BLaER1 (cell line): Measurements from ENCODE around the gene GMEB1.
"Not testable (repeated sequence)": the region's sequence is repeated elsewhere in the genome, so short reads cannot be mapped to it uniquely, and the experiment has no call there.

Source experiments
- H3K27ac ChIP-seq: shearing (Covaris generic); formaldehyde crosslinking; 2 replicates; pipeline ENCODE4 v1.8.1; 2022
- H3K27me3 ChIP-seq: shearing (Covaris generic); formaldehyde crosslinking; 2 replicates; pipeline ENCODE4 v1.8.1; 2022
- H3K36me3 ChIP-seq: shearing (Covaris generic); formaldehyde crosslinking; 2 replicates; pipeline ENCODE4 v1.8.1; 2022
- H3K4me1 ChIP-seq: shearing (Covaris generic); formaldehyde crosslinking; 2 replicates; pipeline ENCODE4 v1.8.1; 2022
- H3K4me2 ChIP-seq: shearing (Covaris generic); formaldehyde crosslinking; 2 replicates; pipeline ENCODE4 v1.8.1; 2022
- H3K4me3 ChIP-seq: shearing (Covaris generic); formaldehyde crosslinking; 2 replicates; pipeline ENCODE4 v1.8.1; 2022
- H3K9ac ChIP-seq: shearing (Covaris generic); formaldehyde crosslinking; 2 replicates; pipeline ENCODE4 v1.8.1; 2022
- H3K9me3 ChIP-seq: shearing (Covaris generic); formaldehyde crosslinking; 2 replicates; pipeline ENCODE4 v1.8.1; 2022
- H4K20me1 ChIP-seq: shearing (Covaris generic); formaldehyde crosslinking; 2 replicates; pipeline ENCODE4 v1.8.1; 2022
- Cebpa-rat ChIP-seq: shearing (Covaris generic); IDR thresholded peaks from 2 replicates; pipeline ENCODE4 v1.8.1; 2022

GMEB1 gene

GRCh38 chr1:28671254-28671780 is 2.7 kb downstream of the GMEB1 start:
- Histone ChIP-seq H3K4me1 (peaks cover 25% of the 10 kb centered on the region), H3K9ac (no peak overlapping the region), H3K9me3 (no peaks in the 10 kb centered on the region), H4K20me1 (no peaks in the 10 kb centered on the region), H3K36me3 (peaks cover 15% of the 10 kb centered on the region), H3K27ac (no peak overlapping the region), H3K4me3 (no peak overlapping the region), H3K4me2 (no peak overlapping the region), H3K27me3 (no peaks in the 10 kb centered on the region)
- no peak for TF ChIP-seq Cebpa-rat

GRCh38 chr1:28672971-28673370 is 4.4 kb downstream of the GMEB1 start:
- not testable (repeated sequence) for H3K9ac ChIP-seq, H3K9me3 ChIP-seq, H3K4me2 ChIP-seq, H3K27me3 ChIP-seq, H3K4me3 ChIP-seq, H3K27ac ChIP-seq, H4K20me1 ChIP-seq
- H3K36me3 ChIP-seq: peaks cover 15% of the 10 kb centered on the region
- peaks cover 11% of the 10 kb centered on the region for H3K4me1 ChIP-seq

DNA sequence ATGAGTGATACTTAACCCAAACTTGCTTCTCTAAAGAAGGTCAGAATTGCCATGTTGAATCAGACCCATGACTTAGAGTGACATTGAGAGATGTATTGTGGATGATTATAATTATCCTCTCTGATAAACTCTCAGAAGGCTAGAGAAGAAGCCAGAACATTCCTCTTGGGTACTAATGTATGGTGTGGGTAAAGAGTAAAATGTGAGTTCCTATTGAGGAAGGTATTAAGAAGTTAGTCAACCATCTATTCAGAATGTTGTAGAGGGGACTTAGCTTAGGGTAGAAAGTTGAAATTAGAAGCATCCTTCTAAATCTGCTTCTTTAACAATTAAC is 7.3 kb downstream of the GMEB1 start:
- Histone ChIP-seq H3K9ac (no peak overlapping the region), H3K27ac (no peak overlapping the region), H3K4me1 (peaks cover 4% of the 10 kb centered on the region; the same call in 1 of the 2 replicates), H3K36me3 (peaks cover 26% of the 10 kb centered on the region), H3K9me3 (no peaks in the 10 kb centered on the region), H3K4me3 (no peak overlapping the region), H3K27me3 (no peaks in the 10 kb centered on the region), H4K20me1 (no peaks in the 10 kb centered on the region), H3K4me2 (no peak overlapping the region)
- TF ChIP-seq Cebpa-rat: no peak

GRCh38 chr1:28680151-28680550 is 11.6 kb downstream of the GMEB1 start:
- Histone ChIP-seq H3K36me3 (peaks cover 53% of the 10 kb centered on the region), H3K4me3 (no peak overlapping the region), H4K20me1 (0 out of 2 replicates have a peak, but pooled peaks cover 16% of the 10 kb centered on the region), H3K4me2 (no peak overlapping the region), H3K9ac (no peak overlapping the region), H3K9me3 (no peaks in the 10 kb centered on the region), H3K27me3 (no peaks in the 10 kb centered on the region), H3K27ac (no peak overlapping the region), H3K4me1 (peaks cover 24% of the 10 kb centered on the region)
- no peak for TF ChIP-seq Cebpa-rat

DNA sequence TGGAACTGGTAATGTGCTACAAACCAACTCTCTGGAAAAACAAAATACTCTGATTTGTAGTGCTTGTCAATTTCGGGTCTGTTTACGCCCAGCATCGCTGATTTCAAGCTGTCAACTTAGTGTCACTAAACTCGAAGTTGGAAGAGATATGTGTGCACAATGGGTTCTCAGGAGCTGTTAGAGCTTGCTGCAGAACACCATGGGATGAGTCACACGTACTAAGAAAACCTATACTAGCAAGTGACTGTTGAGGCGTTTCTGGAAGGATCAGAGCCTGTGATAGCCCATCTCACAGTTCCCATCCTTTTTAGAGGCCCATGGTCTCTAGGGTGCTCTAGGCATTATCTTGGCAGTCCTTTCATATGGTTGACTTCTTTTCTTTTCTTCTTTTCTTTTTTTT is 14.3 kb downstream of the GMEB1 start:
- peaks cover 73% of the 10 kb centered on the region for H3K36me3 ChIP-seq
- H3K27ac ChIP-seq: no peak overlapping the region
- H3K9me3 ChIP-seq: no peaks in the 10 kb centered on the region
- no peak overlapping the region for H3K4me3 ChIP-seq
- 0 out of 2 replicates have a peak, but pooled peaks cover 16% of the 10 kb centered on the region for H4K20me1 ChIP-seq
- no peak for TF ChIP-seq Cebpa-rat
- H3K27me3 ChIP-seq: no peaks in the 10 kb centered on the region
- no peak overlapping the region for H3K9ac ChIP-seq
- H3K4me2 ChIP-seq: peak overlapping the region; percentile 44; the same call in 1 of the 2 replicates
- peaks cover 24% of the 10 kb centered on the region for H3K4me1 ChIP-seq

DNA sequence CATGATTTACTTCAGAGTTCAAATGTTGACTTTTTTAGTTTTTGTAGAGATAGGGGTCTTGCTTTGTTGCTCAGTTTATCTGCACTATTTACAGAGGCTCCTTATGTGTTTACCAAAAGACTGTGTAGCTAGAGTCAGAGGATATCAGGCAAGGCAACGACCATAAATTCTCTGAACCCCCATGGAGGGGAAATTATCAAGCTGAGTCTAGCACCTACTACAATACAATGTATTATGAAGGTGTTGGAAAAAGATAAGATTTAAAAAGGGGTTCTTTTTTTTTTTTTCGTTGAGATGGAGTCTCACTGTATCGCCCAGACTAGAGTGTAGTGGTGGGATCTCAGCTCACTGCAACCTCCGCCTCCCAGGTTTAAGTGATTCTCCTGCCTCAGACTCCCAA is 16.4 kb downstream of the GMEB1 start:
- Histone ChIP-seq H3K9ac (no peak overlapping the region), H3K36me3 (peaks cover 87% of the 10 kb centered on the region)
- no peak for TF ChIP-seq Cebpa-rat

DNA sequence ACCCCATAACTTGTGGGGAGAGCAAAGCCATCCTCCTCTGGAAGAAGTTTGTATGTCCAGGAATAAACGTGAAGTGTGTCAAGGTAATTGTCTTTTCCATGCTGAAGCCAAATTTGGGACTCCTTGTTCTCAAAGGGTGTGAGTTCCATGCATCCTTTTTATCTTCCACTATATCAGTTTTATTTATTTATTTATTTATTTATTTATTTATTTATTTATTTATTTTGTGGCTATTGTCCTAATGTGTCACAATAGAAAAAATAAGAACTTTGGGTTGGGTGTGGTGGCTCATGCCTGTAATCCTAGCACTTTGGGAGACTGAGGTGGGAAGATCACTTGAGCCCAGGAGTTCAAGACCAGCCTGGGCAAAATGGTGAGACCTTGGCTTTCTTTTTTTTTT is 23.0 kb downstream of the GMEB1 start:
- H3K27ac ChIP-seq, H3K4me2 ChIP-seq: not testable (repeated sequence)

More for the DNA sequence above, 16.4 kb downstream of the GMEB1 start:
- H3K4me1 ChIP-seq: peaks cover 24% of the 10 kb centered on the region
- H3K27me3 ChIP-seq: no peaks in the 10 kb centered on the region
- H3K4me2 ChIP-seq: no peak overlapping the region
- 0 out of 2 replicates have a peak, but pooled peaks cover 16% of the 10 kb centered on the region for H4K20me1 ChIP-seq
- H3K27ac ChIP-seq: no peak overlapping the region
- H3K4me3 ChIP-seq: no peak overlapping the region
- no peaks in the 10 kb centered on the region for H3K9me3 ChIP-seq

GRCh38 chr1:28703629-28704028 is 35.0 kb downstream of the GMEB1 start:
- no peaks in the 10 kb centered on the region for H3K4me1 ChIP-seq
- no peak for TF ChIP-seq Cebpa-rat

More for the DNA sequence above, 23.0 kb downstream of the GMEB1 start:
- not testable (repeated sequence) for H4K20me1 ChIP-seq, H3K9ac ChIP-seq, H3K27me3 ChIP-seq, H3K4me3 ChIP-seq, H3K4me1 ChIP-seq, H3K9me3 ChIP-seq
- H3K36me3 ChIP-seq: peaks cover 80% of the 10 kb centered on the region

GRCh38 chr1:28716336-28716735 is 47.8 kb downstream of the GMEB1 start:
- Histone ChIP-seq H3K9ac (no peak overlapping the region), H3K4me2 (no peak overlapping the region), H4K20me1 (no peaks in the 10 kb centered on the region), H3K36me3 (peaks cover 49% of the 10 kb centered on the region), H3K4me3 (no peak overlapping the region), H3K9me3 (no peaks in the 10 kb centered on the region), H3K27ac (no peak overlapping the region), H3K27me3 (no peaks in the 10 kb centered on the region), H3K4me1 (no peaks in the 10 kb centered on the region)
- TF ChIP-seq Cebpa-rat: no peak

More at GRCh38 chr1:28703629-28704028, 35.0 kb downstream of the GMEB1 start:
- H3K9ac ChIP-seq: no peak overlapping the region
- peaks cover 98% of the 10 kb centered on the region for H3K36me3 ChIP-seq
- H3K9me3 ChIP-seq: no peaks in the 10 kb centered on the region
- no peak overlapping the region for H3K4me3 ChIP-seq
- H3K4me2 ChIP-seq: no peak overlapping the region
- no peaks in the 10 kb centered on the region for H4K20me1 ChIP-seq
- H3K27me3 ChIP-seq: no peaks in the 10 kb centered on the region
- H3K27ac ChIP-seq: no peak overlapping the region

DNA sequence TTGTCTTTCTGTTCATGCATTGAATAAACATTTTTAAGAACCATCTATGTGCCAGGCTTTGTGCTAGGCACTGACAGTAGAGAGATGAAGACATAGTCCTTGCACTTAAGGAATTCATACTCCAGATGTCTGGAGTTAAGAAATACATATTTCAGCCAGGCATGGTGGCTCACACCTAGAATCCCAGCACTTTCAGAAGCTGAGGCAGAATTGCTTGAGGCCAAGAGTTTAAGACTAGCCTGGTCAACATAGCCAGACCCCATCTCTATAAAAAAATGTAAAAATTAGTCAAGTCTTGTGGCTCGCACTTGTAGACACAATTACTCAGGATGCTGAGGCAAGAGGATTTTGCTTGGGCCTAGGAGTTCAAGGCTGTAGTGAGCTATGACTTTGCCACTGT is 49.6 kb downstream of the GMEB1 start:
- Histone ChIP-seq H3K27me3 (no peaks in the 10 kb centered on the region), H3K36me3 (peaks cover 30% of the 10 kb centered on the region), H3K9ac (no peak overlapping the region), H4K20me1 (no peaks in the 10 kb centered on the region), H3K4me3 (no peak overlapping the region), H3K9me3 (no peaks in the 10 kb centered on the region), H3K4me1 (no peaks in the 10 kb centered on the region), H3K4me2 (no peak overlapping the region), H3K27ac (no peak overlapping the region)
- no peak for TF ChIP-seq Cebpa-rat

DNA sequence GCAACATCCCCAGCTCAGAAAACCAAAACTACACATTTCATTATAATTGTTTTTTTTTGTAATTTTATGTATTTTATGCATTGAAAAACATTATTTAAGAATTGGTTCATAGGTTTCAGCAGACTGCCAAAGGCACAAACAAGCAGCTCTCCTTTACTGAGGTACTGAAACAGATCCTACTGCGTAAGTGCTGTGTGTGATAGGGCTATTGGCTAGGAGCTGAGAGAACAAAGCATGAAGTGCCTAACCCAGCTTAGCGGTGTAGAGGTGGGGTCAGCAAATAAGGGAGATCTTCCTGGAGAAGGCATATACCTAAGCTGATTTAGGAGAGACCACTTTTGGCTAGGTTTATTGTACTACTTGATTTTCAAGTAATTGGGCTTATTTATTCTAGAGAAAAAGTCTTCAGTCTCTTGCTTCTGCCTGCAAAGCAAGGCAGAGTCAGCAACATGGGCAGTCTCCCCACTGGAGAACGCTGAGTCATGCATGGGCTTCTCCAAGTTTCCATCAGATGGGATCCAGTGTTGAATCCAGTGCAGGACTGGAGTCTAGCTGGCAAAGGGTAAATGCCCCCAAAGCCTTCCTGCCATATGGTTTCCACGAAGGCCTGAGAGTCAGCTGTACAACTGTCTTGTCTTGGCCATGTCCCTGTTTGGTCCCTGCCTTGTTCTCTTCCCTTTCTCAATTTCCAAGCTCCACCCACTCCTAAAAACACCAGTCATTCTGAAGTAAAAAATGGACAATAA is 50.2 kb downstream of the GMEB1 start:
- H3K27ac ChIP-seq: no peak overlapping the region
- H3K9ac ChIP-seq: no peak overlapping the region
- no peaks in the 10 kb centered on the region for H3K27me3 ChIP-seq
- TF ChIP-seq Cebpa-rat: no peak
- H3K4me3 ChIP-seq: no peak overlapping the region
- no peak overlapping the region for H3K4me2 ChIP-seq
- no peaks in the 10 kb centered on the region for H3K9me3 ChIP-seq
- no peaks in the 10 kb centered on the region for H4K20me1 ChIP-seq
- H3K4me1 ChIP-seq: no peaks in the 10 kb centered on the region
- peaks cover 24% of the 10 kb centered on the region for H3K36me3 ChIP-seq
